ENCODE results near the gene SPTSSA. TPM values are rescaled to one million over a fixed set of nuclear protein-coding genes. Genes with fewer than 3 reads are reported as not detected.
"Not testable (repeated sequence)": the region's sequence is repeated elsewhere in the genome, so short reads cannot be mapped to it uniquely, and the experiment has no call there.

The SPTSSA gene
- total RNA-seq, 1 donor from 2014 or later: 14.8 TPM

DNA sequence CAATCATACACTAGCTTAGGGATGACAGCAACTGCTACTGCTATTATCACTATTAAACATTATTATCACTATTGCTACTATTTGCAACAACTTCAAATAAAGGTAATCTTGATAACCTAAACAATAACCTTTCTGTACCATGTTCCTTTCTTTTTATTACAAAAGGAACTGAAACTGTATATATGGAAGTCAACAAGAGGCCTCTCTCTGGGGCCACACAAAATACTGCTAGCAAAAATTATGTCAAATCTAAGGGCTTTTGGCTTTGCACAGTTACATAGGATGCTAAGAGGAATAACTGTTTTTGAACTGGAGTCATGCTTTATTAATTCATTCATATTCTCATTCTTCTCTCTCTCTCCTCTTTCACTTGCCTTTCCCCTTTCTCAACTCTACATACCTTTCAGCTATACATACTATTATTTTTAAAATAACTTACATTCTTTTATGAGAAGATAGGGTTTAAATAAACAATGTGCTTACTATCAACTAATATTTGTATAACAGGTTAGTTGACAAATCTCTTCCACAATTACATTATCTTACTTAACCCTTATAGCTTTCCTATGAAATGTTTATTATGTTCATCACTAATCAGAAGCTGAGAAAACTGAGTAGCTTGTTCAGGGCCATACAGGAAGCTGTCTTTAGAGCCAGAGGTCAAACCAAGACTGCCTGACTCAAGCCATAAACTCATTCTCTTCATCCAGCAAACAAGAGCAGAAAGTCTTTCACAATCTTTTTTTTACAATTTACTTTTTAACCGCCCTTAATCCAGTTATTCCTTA lies 25.7 kb downstream of the SPTSSA start:
- no peak for ATAC-seq
- no peak for DNase-seq (ENCODE audit: low spot score)

DNA sequence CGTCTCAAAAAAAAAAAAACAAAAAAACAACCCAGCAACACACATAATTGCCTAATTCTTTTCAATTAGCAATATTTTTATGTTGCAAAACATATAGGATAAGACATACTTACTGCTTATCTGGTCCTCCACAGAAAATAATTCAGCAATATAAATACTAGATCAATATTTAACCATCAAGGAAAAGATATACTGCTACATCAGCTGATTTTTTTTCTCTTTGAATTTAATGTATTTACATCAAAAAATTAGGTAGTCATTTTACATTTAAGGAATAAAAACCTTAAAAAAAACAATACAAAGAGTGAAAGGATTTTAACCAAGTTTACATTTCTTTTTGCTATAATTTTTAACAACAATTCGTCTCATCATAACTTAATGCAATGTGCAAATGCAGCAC lies 28.1 kb downstream of the SPTSSA start:
- ATAC-seq (no peak), DNase-seq (ENCODE audit: low spot score) (no peak)

GRCh38 chr14:34428102-34428466 lies 34.0 kb downstream of the SPTSSA start:
- not testable (repeated sequence) for DNase-seq (ENCODE audit: low spot score)

GRCh38 chr14:34426313-34427295 lies 35.4 kb downstream of the SPTSSA start:
- ATAC-seq (peak; percentile 91), DNase-seq (ENCODE audit: low spot score) (peak; percentile 75)

More at GRCh38 chr14:34428102-34428466, 34.0 kb downstream of the SPTSSA start:
- ATAC-seq: not testable (repeated sequence)

GRCh38 chr14:34425095-34425851 lies 36.8 kb downstream of the SPTSSA start:
- DNase-seq (ENCODE audit: low spot score) (peak; percentile 72), ATAC-seq (peak; percentile 11)

- DNase-seq (ENCODE audit: low spot score) (no peak), ATAC-seq (no peak)
These were observed 37.6 kb downstream of the SPTSSA start for GRCh38 chr14:34424488-34424887.

- DNase-seq (ENCODE audit: low spot score) (no peak), ATAC-seq (no peak)
These were observed 38.6 kb downstream of the SPTSSA start for GRCh38 chr14:34423445-34423844.

DNA sequence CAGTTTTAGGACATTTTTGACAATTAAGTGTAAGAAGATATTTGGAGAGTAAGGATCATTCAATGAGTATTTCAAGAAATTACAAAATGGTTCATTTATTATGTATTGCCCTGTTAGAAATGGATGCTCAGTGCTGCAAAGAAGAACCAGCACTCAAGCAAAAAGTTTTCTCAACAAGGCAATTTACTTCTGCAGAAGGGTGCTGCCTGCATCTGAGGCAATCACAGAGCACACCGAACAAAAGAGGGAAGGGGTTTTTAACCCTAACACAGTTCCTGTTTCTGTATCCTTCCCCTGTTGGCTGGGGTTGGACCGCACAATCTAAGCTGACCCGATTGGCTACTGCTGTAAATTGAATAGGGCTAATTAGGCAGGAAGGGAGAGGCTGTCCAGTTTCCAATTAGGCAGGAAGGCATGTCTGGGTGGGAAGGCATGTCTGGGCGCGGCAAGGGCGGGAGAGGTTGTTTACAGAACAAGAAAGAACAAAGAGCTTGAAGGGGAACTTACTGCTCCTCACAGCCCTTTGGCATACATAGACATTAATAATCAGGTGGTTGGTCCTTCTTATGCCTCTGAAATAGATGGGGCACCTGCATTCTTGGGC lies 41.4 kb downstream of the SPTSSA start:
- no peak for ATAC-seq
- no peak for DNase-seq (ENCODE audit: low spot score)

DNA sequence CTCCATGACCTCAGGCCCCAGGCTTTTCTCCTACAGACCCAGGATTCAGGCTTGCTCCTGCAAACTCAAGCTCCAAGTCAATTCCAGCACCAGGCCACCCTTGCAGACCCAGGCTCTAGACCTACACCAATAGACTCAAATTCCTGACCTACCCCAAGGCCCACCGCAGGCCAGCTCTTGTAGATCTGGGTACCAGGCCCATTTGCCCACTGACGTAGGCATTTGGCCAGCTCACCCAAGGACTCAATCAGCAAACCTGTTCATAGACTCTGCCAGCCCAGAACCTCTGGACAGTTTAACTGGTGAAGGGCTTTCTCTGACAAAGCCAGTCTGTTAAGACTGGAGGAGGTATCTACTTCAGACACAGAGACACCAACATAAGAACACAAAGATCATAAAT lies 52.3 kb downstream of the SPTSSA start:
- no peak for DNase-seq (ENCODE audit: low spot score)
- no peak for ATAC-seq

- DNase-seq (ENCODE audit: low spot score) (no peak), ATAC-seq (no peak)
These were observed 54.1 kb downstream of the SPTSSA start for GRCh38 chr14:34407951-34408350.

GRCh38 chr14:34404416-34404815 lies 57.6 kb downstream of the SPTSSA start:
- ATAC-seq (no peak), DNase-seq (ENCODE audit: low spot score) (no peak)

- ATAC-seq: no peak
- no peak for DNase-seq (ENCODE audit: low spot score)
These were observed 58.4 kb downstream of the SPTSSA start for GRCh38 chr14:34403646-34404045.

DNA sequence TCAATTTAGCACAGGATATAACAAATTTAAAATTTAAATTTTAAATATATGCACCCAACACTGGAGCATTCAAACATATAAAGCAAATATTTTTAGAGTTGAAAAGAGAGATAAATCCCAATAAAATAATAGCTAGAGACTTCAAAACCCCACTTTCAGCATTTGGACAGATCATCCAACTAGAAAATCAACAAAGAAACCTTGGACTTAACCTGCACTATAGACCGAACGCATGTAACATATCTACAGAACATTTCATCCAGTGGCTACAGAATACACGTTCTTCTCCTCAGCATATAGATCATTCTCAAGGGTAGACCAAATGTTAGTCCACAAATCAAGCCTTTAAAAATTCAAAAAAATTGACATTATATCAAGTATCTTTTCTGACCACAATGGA lies 64.0 kb downstream of the SPTSSA start:
- ATAC-seq (no peak), DNase-seq (ENCODE audit: low spot score) (no peak)

GRCh38 chr14:34387974-34388516 lies 74.0 kb downstream of the SPTSSA start:
- ATAC-seq (no peak), DNase-seq (ENCODE audit: low spot score) (no peak)

DNA sequence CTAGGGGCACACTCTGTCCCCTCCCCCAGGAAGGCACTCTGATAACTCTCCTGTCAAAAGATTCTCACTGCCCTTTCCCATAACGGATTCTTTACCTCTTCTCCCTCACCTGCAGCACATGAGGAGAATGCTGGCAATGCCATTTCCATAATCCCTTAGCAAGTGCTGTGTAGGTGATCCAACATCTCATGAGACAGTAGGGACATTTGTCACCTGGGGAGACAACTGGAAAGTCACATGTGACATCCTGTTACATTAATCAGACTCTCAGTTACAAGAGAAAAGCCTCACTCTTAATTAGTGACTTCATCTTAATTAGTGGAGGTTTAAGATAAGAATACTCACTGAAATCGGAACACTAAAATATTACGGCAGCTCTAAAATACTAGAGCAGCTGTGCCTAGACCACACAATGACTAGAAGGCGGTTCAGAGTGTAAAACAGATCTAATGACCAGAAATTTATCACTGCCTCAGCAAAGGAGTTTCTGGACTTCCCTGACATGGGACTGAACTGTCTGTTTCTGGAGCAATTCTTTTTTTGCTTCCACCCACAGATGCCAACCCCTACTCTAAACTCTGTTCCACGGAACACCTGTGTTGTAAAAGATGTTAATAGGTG lies 75.1 kb downstream of the SPTSSA start:
- DNase-seq (ENCODE audit: low spot score) (no peak), ATAC-seq (no peak)

GRCh38 chr14:34385881-34386280 lies 76.2 kb downstream of the SPTSSA start:
- not testable (repeated sequence) for ATAC-seq

GRCh38 chr14:34383839-34384238 lies 78.2 kb downstream of the SPTSSA start:
- DNase-seq (ENCODE audit: low spot score) (no peak), ATAC-seq (no peak)

More at GRCh38 chr14:34385881-34386280, 76.2 kb downstream of the SPTSSA start:
- DNase-seq (ENCODE audit: low spot score): not testable (repeated sequence)

Measured in left lobe of liver (tissue), 2 donors.